Stomach smooth muscle (tissue), 2 donors: ENCODE measurements around the gene SEC16B.
"Not testable (repeated sequence)": the region's sequence is repeated elsewhere in the genome, so short reads cannot be mapped to it uniquely, and the experiment has no call there.

Experiments
- H3K27ac ChIP-seq: one replicate; pipeline ENCODE4 v1.7.0; 2013; ENCODE audit warnings: mild to moderate bottlenecking, low read length, inconsistent platforms
- H3K27me3 ChIP-seq, 2 donors: one replicate each; pipeline ENCODE4 v1.7.0; 2013; ENCODE audit warnings: low read length in 2 of 2; ENCODE audit not compliant: insufficient read depth in 2 of 2, control insufficient read depth in 1 of 2
- H3K36me3 ChIP-seq, 2 donors: one replicate each; pipeline ENCODE4 v1.7.0; 2013; ENCODE audit warnings: low read length in 2 of 2; ENCODE audit not compliant: control insufficient read depth in 2 of 2, insufficient read depth in 2 of 2
- H3K4me1 ChIP-seq: one replicate; pipeline ENCODE4 v1.7.0; 2013; ENCODE audit warnings: low read length; ENCODE audit not compliant: control insufficient read depth, insufficient read depth
- H3K4me3 ChIP-seq, 2 donors: one replicate each; pipeline ENCODE4 v1.7.0; 2013; ENCODE audit warnings: low read length in 2 of 2
- H3K9ac ChIP-seq, 2 donors: one replicate each; pipeline ENCODE4 v1.7.0; 2013; ENCODE audit warnings: low read length in 2 of 2, mild to moderate bottlenecking in 1 of 2
- H3K9me3 ChIP-seq, 2 donors: one replicate each; pipeline ENCODE4 v1.7.0; 2013; ENCODE audit warnings: low read length in 2 of 2; ENCODE audit not compliant: control insufficient read depth in 2 of 2
- donor health status: healthy.
- donor health status: Pancreatic carcinoma.

The SEC16B gene

DNA sequence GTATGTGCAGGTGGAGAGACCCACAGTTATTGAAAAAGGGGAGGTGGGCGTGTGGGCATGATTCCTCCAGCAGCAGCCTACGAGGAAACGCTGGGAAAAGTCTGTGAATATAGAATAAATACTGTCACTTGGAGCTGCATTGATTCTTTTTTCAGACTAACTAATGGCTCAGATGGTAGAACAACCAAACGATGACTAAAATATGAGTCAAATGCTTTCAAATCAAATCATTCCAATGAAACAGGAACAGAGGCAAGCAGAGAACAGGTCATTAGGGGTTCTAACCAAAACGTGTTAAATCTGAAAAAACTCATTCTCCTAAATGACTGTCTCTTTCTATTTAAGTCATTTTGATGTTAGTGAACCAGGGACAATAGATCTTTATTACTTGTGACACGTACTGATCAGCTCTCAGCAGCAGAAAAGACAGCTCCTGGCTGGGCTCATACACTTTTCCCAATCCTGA, 35.1 kb upstream of the SEC16B start:
- H3K36me3 ChIP-seq: peaks cover 0 to 5% of the 10 kb centered on the region in 2 donors
- H3K4me3 ChIP-seq: no peak overlapping the region
- H3K9me3 ChIP-seq: no peaks in the 10 kb centered on the region
- H3K27me3 ChIP-seq: no peaks in the 10 kb centered on the region
- H3K4me1 ChIP-seq: no peaks in the 10 kb centered on the region
- H3K27ac ChIP-seq: no peak overlapping the region
- H3K9ac ChIP-seq: no peak overlapping the region

DNA sequence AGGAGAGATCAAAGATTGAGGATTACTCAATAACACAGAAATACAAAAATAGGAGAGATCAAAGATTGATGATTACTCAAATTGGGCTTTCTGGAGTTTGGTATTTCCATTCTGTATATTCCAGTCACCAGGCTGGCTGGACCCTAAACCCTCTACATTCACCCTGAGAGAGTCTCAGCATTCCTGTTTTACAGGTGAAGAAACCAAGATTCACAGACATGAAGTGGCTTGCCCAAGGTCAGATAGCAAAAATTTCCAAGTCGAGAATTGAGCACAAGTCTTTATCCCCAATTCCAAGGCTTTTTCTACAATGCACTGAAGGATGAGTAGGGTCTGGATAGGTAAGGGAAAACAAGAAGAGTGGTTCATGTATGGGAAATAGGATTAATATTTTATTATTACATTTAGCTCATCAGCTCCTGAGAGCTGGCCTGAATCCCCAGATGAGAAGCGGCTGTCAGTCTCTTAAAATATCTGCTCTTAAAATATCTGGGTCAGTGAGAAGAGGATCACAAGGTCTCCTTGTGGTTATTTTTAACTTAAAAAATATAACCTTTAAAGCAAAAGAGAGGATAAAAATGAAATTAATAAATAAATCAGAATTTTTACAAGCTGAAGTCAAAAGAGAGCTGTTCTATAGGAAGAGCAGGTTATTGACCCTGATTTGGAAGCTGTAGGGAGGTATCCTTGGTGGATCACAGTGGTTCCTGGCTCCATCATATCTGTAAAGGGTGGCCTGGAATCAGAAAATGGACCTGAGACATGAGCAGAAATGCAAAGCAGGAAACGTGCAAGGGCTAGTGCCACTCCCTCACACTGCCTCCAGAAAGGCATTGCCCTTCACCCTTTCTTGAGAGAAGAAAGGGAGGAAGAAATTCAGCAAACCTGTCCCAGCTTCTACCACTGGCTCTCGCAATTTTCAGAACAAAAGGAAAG, 29.1 kb upstream of the SEC16B start:
- Histone ChIP-seq H3K27me3 (no peaks in the 10 kb centered on the region), H3K9ac (no peak overlapping the region), H3K36me3 (peaks cover 0 to 2% of the 10 kb centered on the region in 2 donors), H3K9me3 (no peaks in the 10 kb centered on the region), H3K4me3 (no peak overlapping the region), H3K27ac (no peak overlapping the region), H3K4me1 (no peaks in the 10 kb centered on the region)

DNA sequence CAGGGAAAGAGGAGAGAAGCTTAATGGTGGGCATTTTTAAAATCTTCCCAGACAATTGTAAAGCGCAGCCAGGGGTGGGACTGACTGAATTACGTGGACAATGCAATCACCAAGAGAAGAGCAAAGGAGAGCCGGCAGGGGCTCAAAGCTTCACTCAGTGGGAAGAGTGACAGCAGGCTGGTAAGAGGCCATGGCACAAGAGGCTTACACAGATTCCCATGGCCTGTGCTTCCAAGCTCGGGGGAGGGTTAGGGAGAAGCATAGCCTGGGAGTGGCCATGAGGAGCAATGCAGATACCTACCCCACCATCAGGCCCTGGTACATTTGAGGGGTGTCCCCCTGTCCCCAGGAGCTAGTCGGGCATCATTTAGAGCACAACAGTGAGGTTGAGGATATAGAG, 27.1 kb upstream of the SEC16B start:
- H3K27ac ChIP-seq: no peak overlapping the region
- H3K9ac ChIP-seq: no peak overlapping the region
- H3K36me3 ChIP-seq: peaks cover 0 to 2% of the 10 kb centered on the region in 2 donors
- H3K9me3 ChIP-seq: no peaks in the 10 kb centered on the region
- H3K4me1 ChIP-seq: no peaks in the 10 kb centered on the region
- H3K4me3 ChIP-seq: no peak overlapping the region
- no peaks in the 10 kb centered on the region for H3K27me3 ChIP-seq

DNA sequence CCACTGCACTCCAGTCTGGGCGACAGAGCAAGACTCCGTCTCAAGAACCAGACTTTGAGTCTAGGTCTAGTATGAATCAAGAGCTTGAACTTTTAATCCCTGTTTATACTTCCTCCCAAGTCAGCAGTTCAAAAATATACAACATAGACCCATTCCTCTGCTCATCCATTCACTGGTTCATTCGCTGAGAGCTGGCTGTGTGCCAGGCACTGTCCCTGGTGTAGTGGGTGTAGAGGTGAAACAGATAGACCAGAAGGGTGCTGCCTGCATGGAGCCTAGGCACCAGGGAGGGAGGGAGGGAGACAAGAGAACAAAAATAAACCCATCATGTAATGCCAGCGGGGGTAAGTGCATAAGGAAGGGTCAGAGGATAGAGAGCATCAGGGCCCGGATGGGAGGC, 25.5 kb upstream of the SEC16B start:
- Histone ChIP-seq H3K27ac (no peak overlapping the region), H3K4me3 (no peak overlapping the region), H3K36me3 (peaks cover 0 to 2% of the 10 kb centered on the region in 2 donors), H3K9ac (no peak overlapping the region), H3K9me3 (no peaks in the 10 kb centered on the region), H3K27me3 (no peaks in the 10 kb centered on the region), H3K4me1 (no peaks in the 10 kb centered on the region)

DNA sequence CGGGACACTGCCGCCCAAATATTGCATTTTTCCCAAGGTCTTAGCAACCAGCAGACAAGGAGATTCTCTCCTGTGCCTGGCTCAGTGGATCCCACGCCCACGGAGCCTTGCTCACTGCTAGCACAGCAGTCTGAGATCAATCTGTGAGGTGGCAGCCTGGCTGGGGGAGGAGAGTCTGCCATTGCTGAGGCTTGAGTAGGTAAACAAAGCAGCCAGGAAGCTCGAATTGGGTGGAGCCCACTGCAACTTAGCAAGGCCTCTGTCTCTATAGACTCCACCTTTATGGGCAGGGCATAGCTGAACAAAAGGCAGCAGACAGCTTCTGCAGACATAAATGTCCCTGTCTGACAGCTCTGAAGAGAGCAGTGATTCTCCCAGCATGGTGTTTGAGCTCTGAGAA, 16.4 kb upstream of the SEC16B start:
- H3K9ac ChIP-seq, H3K27ac ChIP-seq: not testable (repeated sequence)

DNA sequence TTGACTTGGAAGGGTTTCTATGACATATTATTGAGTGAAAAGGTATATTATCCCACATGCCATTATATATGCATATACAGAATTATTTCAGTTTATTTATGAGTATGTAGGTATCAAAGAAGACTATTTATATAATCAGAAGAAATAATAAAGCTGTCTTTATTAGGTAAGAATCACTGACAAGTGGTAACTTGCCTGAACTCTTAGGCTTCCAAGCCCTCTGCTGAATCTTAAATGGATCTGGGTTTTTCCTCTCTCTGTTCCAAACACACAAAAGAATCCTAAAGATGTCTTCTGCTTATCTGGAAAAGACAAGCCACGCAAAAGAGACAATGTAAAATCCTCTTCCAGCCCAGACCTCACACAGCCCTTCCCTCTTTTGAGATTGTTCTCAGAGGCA, 14.9 kb upstream of the SEC16B start:
- Histone ChIP-seq H3K27me3 (no peaks in the 10 kb centered on the region), H3K36me3 (no peaks in the 10 kb centered on the region), H3K9me3 (no peaks in the 10 kb centered on the region), H3K4me1 (no peaks in the 10 kb centered on the region), H3K4me3 (no peak overlapping the region), H3K9ac (no peak overlapping the region), H3K27ac (no peak overlapping the region)

More for the DNA sequence above, 16.4 kb upstream of the SEC16B start:
- H3K27me3 ChIP-seq, H3K9me3 ChIP-seq, H3K4me3 ChIP-seq, H3K36me3 ChIP-seq, H3K4me1 ChIP-seq: not testable (repeated sequence)

DNA sequence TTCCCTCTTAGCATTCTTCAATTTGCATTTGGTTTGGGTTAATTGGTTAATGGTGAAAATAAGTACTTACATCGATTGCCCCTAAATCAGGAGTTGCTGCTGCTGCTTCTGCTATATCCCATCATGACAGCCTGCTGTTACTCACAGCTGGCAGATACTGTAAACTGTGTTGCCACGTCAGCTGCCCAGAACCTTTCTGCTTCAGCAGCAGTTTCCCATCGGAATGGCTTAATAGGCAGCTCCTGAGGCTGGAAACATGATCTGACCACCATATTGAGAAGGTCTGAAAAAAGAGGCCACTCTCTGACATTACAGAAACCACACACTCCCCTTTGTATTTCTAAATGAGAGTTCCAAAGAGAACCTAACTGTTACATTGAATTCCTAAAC, 14.3 kb upstream of the SEC16B start:
- Histone ChIP-seq H3K9me3 (no peaks in the 10 kb centered on the region), H3K27ac (no peak overlapping the region), H3K9ac (no peak overlapping the region), H3K4me1 (no peaks in the 10 kb centered on the region), H3K4me3 (no peak overlapping the region), H3K36me3 (no peaks in the 10 kb centered on the region), H3K27me3 (no peaks in the 10 kb centered on the region)

DNA sequence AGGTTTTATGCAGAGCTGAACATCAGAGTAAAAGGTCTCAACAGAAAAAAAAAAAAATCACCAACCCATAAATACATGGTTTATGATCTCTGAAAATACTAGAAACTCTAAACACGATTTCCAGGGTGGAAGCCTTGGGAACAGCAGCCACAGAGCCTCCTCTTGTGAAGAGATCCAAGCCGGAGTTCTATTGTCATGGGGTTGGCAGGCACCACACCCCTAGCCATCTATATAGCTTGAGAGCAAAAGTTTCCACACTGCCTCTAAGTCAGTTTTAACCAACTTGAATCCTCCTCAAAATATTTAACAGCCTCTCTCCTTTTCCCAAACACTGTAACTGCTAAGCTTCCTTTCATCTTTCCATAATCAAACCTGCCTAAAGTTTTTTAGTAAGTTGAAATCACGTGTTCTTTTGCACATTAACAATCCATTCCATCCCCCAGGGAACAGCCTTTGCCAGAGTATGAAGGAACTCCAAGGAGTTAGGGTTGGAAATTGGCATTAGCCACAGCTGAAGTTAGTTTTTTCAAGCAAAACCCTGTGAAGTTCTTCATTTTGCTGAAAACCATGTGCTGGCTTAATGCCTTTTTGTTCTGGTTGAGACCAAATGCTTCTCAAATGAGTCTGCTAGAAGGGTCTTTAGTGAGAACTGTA, 13.8 kb upstream of the SEC16B start:
- no peak overlapping the region for H3K27ac ChIP-seq
- no peaks in the 10 kb centered on the region for H3K4me1 ChIP-seq
- no peaks in the 10 kb centered on the region for H3K36me3 ChIP-seq
- H3K4me3 ChIP-seq: no peak overlapping the region
- no peaks in the 10 kb centered on the region for H3K9me3 ChIP-seq
- H3K9ac ChIP-seq: no peak overlapping the region
- no peaks in the 10 kb centered on the region for H3K27me3 ChIP-seq

DNA sequence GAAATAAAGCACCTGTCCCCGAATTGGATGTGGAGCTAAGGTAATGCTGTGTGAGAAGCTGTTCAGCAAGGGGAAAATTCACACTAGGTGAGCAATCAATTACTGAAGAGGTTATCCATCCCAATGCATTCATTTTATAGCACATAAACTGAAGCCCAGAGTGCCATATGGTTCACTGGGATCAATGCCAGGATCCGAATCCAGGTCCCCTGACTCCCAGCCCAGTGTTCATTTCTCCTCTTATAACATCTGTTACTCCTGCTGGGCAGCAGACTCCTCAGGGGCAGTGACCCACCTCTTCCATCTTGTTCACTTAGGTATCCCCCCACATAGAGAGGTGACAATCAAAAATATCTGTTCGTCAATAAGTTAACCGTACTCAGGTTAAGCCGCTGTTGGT, 13.2 kb upstream of the SEC16B start:
- H3K4me1 ChIP-seq: no peaks in the 10 kb centered on the region
- no peak overlapping the region for H3K9ac ChIP-seq
- no peaks in the 10 kb centered on the region for H3K27me3 ChIP-seq
- no peak overlapping the region for H3K27ac ChIP-seq
- H3K9me3 ChIP-seq: no peaks in the 10 kb centered on the region
- H3K4me3 ChIP-seq: no peak overlapping the region
- H3K36me3 ChIP-seq: no peaks in the 10 kb centered on the region

DNA sequence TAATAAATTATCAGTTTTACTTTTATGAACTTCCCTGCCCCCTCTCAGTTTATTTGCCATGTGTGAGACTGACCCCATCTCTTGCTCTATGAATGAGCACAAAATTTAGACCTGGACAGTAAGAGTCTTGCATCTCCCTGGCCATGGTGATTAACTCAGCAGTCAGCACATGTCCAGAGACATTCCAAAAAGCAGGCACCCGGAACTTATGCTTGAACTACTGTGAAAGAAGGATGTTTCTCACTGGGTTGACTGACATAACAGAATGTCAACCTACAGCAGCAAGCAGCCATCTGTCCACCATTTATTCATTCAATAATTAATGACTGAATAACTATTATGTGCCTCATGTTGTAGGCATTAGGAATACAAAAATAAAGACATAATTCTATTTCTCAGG, 11.3 kb upstream of the SEC16B start:
- Histone ChIP-seq H3K9me3 (no peaks in the 10 kb centered on the region), H3K27ac (no peak overlapping the region), H3K27me3 (no peaks in the 10 kb centered on the region), H3K4me3 (no peak overlapping the region), H3K4me1 (no peaks in the 10 kb centered on the region), H3K36me3 (no peaks in the 10 kb centered on the region), H3K9ac (no peak overlapping the region)

DNA sequence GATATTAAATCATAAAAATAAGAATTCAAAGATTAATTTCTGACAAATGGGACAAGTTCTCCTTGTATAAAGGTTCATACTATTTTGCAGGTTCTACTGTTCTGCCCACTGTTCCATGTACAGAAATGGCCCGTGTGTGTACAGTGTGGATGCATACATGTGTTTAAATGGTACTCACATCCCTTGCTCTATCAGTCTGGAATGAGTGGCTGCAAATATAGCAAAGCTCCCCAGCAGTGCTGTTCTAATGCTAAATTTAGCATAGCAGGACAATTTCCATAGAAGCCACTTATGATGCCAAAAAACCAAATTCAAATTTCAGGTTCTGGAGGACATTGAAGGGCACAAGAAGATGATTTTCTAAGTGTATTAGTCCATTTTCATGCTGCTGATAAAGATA, 9.4 kb upstream of the SEC16B start:
- Histone ChIP-seq H3K27me3 (no peaks in the 10 kb centered on the region), H3K4me1 (no peaks in the 10 kb centered on the region), H3K36me3 (no peaks in the 10 kb centered on the region), H3K4me3 (no peak overlapping the region), H3K27ac (no peak overlapping the region), H3K9ac (no peak overlapping the region), H3K9me3 (no peaks in the 10 kb centered on the region)
